Ishikawa (cell line): Measurements from ENCODE around the gene ADAR.

Source experiments
- CEBPB ChIP-seq: IDR thresholded peaks from 2 replicates; pipeline ENCODE4 v1.6.1; 2012
- RAD21 ChIP-seq: IDR thresholded peaks from 2 replicates; pipeline ENCODE4 v1.6.1; 2012; ENCODE audit warnings: low read depth
- TCF12 ChIP-seq: IDR thresholded peaks from 2 replicates; pipeline ENCODE4 v1.6.1; 2012; ENCODE audit warnings: low read depth
- YY1 ChIP-seq: IDR thresholded peaks from 2 replicates; pipeline ENCODE4 v1.6.1; 2012; ENCODE audit warnings: low read depth

DNA sequence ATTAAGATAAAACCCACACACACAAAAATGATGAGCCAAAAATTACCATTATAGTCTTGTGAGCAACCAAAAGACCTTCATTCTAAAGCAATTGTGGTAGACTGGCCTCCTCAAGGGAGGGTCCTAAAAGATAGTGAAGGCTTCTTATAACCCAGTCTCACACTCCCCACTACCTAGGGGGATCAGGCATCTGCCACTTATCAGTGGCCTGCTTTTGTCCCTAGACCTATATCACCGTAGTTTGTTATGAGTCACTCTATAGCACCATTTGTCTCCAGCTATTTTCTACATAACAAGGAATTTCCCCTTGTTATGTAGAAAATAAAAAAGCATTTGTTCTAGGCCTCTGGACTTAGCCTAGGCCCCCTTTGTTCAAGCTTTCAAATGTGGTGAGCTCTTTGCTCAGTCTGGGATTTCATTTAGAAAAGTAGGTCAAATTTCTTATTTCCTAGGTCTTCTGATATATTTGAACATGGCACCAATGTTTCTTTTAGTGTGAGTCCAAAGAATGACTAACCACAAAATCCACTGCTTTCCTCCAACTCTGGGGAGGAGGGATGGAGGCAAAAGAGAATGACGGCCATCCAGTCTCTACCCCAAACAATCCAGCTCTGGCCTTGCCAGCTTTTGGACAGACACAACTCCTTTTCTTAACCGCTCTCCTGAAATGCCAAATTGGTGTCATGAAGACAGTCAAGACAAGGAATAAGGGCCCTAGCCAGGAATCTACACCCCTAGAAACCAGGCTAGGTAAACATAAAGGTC, 8.9 kb downstream of the ADAR start:
- TF ChIP-seq TCF12, result no peak
- TF ChIP-seq YY1, result no peak
- TF ChIP-seq RAD21, result no peak
- TF ChIP-seq CEBPB, result no peak
